Stimulated activated CD4-positive, alpha-beta T cell treated with anti-CD3 and anti-CD28 coated beads, Interleukin-15, amount 100 ng/mL, for 48 hours (primary cell): ENCODE data around the gene MGAT1.
"Not testable (repeated sequence)": the region's sequence is repeated elsewhere in the genome, so short reads cannot be mapped to it uniquely, and the experiment has no call there.

Experiments used
- DNase-seq, 2 donors: peaks; one replicate each; pipeline ENCODE4 v3.0.0-alpha.2; 2020; ENCODE audit warnings: low read depth in 2 of 2

The MGAT1 gene

DNA sequence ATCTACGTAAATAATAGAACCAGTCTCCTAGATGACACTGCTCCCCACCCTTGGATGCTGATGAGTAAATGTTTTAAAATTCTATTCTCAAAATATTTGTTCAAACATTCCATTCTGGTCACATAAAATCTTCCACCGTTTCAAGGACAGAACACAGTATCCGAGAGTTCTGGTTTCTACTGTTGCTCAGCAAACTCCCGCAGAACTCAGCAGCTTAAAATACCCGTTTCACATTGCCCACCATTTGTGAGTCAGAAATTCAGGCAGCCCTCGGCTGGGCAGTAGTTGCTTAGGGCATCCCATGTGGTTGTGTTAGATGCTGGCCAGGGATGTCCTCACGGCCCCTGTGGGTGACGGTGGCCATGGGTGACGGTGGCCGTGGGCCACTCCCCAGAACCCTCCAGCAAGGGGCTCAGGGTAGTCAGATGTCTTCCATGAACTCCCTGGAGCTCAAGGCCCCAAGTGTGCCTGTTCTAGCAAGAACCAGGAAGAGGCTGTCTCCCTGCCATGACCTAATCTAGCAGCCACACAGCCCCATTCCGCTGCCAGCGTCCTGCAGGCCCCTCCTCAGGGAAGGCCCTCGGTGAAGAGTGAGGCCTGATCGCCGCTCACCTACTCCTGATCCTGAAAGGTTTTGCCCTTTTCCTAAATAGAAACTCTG is 17.4 kb downstream of the MGAT1 start:
- no peak for DNase-seq

DNA sequence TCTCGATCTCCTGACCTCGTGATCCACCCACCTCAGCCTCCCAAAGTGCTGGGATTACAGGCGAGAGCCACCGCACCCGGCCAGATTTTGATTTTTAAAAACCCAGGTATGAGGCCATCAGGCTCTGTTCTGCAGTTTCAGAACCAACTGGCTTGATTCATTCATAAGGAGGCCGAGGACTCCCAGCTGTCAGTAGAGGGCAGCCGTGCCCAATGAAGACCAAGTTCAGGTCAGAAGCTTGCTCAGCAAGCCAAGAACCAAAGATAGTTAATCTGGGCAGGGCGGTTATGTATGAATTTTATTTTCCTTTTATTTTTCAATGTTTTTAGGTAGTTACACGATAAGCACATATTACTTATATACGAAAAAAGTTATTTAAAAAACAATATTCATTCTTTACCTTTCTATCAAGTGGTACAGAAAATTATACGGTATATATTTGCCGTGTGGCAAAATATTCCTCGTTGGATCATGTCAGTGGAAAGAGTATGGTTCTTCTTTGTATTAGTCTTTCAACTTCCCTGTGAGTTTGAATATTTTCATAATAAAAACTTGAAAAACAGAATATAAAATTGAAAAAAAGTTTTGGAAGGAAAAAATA is 18.0 kb downstream of the MGAT1 start:
- DNase-seq, result peak; percentile 48 to 61

DNA sequence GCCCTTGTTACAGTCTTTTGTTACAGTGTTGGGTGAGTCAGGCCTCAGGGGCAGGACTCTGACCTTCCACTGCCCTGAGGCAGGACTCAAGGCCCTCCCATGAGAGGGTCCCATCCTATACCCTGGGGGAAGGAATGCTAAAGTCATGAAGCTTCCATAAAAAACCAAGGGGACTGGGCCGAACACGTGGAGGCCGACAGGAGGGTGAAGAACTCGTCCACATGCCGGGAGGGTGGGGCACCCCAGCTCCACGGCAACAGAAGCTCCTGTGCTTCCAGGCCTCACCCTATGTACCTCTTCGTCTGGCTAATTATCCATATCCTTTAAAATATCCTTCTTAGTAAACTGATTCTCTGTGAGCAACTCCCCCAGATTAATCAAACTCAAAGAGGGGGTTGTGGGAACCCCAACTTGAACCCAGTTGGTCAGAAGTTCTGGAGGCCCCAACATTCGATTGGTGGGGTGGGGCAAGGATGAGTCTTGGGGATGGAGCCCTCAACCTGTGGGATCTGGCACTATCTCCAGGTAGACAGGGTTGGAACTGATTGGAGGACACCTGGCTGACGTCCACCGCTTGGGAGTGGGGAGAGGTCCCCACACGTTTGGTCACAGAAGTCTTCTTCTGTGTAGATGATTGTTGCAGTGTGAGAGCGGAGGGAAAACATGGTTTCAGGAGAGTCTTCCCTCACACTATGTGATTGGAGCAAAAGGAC is 19.1 kb downstream of the MGAT1 start:
- DNase-seq, result no peak

DNA sequence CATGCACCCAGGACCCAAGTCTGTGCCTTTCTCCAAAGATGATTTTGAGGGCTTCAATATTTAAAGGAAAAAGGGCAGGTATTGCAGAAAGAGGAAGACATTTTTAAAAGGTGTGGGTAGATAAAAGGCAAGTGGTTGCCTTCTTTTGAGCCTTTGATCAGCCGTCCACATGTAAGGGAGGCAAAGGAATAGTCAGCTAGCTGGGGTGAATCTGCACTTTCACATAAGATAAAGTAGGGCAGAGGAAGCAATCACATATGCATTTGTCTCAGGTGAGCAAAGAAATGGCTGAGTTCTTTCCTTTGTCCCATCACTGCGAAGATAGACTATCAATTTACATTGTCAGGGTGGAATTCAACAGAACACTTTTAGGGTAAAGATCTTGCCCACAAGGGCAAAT is 19.9 kb downstream of the MGAT1 start:
- DNase-seq, result no peak

DNA sequence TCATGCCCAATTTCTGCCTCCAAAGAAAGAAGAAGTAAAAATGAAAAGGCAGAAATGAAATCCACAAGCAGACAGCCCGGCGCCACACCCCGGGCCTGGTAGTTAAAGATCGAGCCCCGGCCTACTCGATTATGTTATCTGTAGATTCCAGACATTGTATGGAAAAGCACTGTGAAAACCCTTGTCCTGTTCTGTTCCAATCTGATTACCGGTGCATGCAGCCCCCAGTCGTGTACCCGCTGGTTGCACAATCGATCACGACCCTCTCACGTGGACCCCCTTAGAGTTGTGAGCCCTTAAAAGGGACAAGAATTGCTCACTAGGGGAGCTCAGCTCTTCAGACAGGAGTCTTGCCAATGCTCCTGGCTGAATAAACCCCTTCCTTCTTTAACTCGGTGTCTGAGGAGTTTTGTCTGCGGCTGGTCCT is 20.7 kb downstream of the MGAT1 start:
- DNase-seq, result not testable (repeated sequence)

DNA sequence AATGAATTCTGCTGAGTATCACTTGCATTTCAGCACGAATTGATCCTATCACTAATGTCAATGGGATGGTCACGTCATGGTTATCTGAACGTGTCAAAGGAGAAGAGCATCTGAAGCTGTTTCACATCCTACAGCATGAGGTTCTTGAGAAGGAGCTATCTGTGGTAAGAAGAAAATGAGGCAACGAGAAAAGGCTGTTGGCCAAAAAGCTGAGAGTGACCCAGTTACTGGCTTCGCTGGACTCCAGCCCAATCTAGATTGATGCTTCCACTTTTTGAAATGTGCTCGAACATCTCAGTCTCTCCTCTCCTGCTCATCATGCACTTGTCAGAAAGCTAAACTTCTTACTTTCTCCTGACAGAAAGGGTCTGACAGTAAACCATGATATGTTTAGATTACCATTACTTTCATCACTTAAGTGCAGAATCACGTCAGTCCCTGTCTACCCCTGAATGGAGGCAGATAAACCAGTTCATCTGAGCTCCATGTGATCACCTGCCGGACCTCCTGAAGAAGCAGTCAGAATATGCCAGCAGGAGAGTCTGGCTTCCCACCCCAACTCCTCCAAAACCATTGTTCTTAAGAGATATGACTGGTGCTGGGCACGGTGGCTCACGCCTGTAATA is 22.5 kb downstream of the MGAT1 start:
- DNase-seq, result no peak

DNA sequence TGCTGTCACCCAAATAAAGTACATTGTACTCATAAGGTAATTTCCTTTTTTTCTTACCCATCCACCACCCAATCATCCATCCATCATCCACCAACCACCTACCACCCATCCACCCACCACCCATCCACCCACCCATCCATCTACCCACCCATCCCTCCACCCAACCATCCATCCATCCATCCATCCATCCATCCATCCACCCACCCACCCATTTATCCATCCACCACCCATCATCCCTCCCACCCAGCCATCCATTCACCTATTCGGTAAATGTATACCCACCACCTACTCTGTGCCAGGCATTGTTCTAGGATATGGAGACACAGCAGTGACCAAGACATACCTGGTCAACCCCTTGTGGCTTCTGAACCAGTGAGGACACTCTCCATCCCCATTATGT is 25.1 kb downstream of the MGAT1 start:
- no peak for DNase-seq

DNA sequence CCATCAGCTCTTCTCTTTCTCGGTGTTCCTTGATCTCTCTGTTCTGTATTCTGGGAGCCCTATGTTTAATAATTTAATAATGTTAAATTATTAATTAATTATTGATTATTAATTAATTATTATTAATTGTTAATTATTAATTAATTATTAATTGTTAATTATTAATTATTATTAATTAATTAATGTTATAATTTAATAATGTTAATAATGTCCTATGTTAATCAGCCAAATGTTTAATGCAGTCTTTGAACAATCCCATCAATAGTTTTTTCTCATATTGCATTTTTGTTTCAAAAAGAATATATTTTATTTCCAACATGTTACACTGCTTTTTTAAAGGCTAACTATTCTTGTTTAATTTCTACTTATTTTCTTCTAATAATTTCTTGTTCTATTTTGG is 26.2 kb downstream of the MGAT1 start:
- DNase-seq, result no peak

DNA sequence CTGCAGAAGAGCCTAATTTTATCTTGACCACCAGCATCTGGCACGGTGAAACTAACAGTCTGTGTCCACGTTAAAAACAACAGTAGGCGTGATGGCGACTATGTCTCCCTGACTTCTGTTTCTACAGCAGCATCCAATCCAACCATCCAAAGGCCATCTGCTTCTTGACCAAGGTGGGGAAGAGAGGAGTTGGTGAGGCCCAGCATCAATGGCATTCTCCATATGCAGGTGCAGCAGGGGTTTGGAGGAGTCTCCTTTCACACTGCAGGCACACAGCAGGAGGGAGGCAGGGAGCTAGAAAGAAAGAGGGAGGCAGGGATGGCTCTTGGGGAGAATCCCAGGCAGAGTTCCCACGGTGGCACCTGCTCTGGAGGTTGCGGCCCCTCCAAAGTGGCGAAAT is 27.0 kb downstream of the MGAT1 start:
- no peak for DNase-seq

DNA sequence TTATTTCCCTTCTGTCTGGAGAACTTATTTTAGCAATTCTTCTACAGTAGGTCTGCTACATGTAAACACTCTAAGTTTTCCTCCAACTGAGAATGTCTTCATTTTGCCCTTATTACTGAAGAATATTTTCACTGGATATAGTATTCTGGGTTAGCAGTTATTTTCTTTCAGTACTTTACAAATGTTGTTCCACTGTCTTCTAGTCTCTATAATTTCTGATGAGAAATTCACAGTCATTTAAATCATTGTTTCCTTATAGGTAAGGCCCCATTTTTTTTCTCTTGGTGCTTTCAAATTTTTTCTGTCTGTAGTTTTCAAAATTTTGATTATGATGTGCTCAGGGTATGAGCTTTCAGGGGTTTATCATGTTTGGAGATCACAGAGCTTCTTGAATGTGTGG is 30.8 kb downstream of the MGAT1 start:
- DNase-seq, result no peak

DNA sequence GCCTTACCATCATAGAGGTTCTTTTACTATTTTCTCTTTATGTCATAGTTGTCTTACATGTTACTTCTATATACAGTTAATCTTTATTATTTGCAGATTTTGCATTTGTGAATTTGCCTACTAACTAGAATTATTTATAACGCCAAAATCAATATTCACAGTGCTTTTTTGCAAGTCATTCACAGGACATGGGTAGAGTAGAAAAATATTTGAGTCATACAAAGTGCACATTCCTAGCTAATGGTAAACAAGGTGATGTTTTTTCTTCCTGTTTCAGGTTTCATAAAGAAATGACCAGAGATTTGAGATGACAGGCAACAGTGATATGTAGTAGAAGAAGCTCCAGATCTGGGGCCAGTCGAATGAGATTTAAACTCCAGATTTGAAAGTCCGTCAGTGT is 32.8 kb downstream of the MGAT1 start:
- no peak for DNase-seq

DNA sequence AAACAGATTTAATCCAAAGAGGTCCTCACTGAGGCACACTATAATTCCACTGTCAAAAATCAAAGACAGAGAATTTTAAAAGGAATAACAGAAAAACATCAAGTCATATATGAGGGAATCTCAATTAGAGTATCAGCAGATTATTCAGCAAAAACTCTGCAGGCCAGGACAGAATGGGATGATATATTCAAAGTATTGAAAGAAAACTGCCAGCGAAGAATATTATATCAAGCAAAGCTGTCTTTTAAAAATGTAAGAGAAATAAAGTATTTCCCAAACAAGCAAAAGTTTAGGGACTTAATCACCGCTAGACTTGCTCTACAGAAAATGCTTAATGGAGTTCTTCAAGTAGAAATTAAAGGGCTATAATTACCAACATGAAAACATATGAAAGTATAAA is 47.0 kb downstream of the MGAT1 start:
- no peak for DNase-seq

DNA sequence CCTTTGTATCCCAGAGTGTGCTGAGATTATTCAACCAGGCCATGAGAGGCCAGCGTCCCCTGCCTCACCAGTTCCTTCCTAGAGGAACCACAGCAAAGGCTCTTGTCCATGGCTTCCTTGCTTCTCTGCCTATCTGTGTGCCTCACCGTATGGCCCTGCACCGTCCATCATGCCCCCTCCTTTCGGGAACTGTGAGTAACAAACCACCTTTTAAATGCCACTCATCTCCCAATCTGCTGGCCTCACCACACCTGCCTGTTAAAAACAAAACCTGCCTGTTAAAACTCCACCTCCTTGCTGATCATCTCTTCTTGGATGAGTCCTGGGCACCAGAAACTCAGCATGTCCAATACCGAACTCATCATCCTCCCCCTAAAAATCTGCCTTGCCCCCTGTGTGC is 58.4 kb downstream of the MGAT1 start:
- no peak for DNase-seq

DNA sequence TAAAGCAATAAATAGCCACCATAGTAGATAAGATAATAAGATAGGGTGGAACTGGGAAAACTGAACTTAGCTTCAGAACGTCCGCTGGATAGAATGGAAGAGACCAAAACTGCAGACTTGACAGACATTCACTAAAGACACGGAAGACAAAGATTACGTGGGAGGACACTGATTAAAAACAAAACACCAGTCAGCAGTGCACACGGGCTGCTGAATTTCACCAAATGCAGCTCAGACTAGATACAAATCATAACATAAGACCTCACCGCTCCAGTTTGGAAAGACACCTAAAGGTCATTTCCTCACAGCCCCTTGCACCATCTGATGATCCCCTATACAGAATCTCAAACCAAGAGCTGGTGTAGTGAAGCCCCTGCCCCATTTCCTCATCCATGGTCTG is 59.9 kb downstream of the MGAT1 start:
- DNase-seq, result no peak

DNA sequence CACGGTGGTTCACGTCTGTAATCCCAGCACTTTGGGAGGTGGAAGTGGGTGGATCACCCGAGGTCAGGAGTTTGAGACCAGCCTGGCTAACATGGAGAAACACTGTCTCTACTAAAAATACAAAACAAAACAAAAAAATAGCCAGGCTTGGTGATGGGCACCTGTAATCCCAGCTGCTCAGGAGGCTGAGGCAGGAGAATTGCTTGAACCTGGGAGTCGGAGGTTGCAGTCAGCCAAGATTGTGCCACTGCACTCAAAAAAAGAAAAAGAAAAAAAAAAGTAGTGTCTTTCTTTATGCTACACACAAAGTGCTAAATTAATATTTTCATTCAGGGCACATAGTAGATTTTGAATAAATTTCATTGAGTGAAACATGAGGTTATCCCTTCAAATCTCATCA is 61.7 kb downstream of the MGAT1 start:
- not testable (repeated sequence) for DNase-seq

DNA sequence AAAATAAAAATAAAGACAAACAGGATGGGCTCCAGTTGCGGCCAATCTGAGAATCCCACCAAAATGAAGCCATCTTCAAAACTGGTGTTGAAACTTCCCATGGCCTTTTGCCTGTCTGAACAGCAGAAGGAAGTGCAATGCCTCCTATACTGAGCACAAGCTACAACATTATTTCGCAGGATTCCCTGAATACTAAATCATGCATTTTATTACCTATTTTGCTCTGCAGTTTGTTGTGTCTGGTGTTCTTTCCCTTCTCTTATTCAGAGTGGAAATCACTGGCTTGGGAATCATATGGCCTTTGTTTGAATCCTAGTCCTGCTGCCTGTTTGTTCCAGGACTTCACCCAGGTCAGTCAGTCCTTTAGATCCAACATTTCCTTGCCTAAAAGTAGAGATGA is 62.6 kb downstream of the MGAT1 start, which contains the start of gene OR2Y1:
Gene OR2Y1 (minus strand): TSS at position 101 of the 400 bp plus-strand sequence. CDS start 0 bp downstream, at position 101.
- no peak for DNase-seq

DNA sequence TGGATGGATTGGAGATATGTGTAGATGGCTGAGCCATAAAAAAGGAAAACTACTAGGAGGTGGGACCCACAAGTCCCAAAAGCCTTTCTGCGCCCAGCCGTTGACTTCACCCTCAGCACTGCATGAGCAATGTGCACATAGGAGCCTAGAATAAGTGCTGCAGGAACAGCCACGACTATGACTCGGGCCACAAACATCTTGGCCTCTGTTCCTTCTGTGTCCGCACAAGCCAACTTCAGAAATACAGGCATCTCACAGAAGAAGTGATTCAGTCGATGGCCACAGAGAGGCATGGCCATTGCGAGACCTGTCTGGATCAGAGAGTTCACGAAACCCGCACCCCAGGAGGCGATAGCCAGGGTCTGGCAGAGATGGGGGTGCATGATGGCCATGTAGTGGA is 63.3 kb downstream of the MGAT1 start:
- no peak for DNase-seq

DNA sequence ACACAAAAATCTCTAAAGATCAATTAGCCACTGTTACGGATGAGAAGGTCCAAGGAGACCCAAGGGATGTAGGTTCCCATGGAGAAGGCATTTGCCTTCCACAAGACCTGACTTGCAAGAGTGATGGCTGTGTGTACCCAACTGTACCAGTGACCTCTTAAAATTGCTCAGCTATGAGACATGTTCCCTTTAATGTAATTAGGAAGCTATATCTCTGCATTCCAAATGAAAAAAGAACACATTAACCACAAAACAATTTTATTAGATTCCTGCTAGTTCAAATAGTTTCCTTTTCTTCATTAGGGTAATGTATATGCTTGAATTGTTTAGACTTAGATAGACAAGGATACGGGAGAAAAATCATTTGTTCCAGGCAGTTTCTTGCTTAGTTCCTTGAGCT is 66.1 kb downstream of the MGAT1 start:
- no peak for DNase-seq
